ENCODE results near the gene FUZ.

GRCh38 chr19:49818649-49819370 lies 5.7 kb upstream of the FUZ start:
- TF ChIP-seq CTCF (IDR thresholded peaks at IDR 0.05) = no peak
- TF ChIP-seq POLR2A (IDR thresholded peaks at IDR 0.05) = no peak
- no peak for TF ChIP-seq EP300 (IDR thresholded peaks at IDR 0.05)

Data from ovary (tissue), 3 donors.